Limb (tissue), 2 donors: ENCODE results near the gene SYN1.
A peak's percentile ranks its signal among the peaks of the same experiment; 100 is the strongest.
"Not testable (repeated sequence)": the region's sequence is repeated elsewhere in the genome, so short reads cannot be mapped to it uniquely, and the experiment has no call there.

Experiments used
- DNase-seq, 2 donors: peaks; one replicate each; pipeline ENCODE4 v3.0.0-alpha.2; 2016; ENCODE audit errors: extremely low spot score in 2 of 2

Gene SYN1

DNA sequence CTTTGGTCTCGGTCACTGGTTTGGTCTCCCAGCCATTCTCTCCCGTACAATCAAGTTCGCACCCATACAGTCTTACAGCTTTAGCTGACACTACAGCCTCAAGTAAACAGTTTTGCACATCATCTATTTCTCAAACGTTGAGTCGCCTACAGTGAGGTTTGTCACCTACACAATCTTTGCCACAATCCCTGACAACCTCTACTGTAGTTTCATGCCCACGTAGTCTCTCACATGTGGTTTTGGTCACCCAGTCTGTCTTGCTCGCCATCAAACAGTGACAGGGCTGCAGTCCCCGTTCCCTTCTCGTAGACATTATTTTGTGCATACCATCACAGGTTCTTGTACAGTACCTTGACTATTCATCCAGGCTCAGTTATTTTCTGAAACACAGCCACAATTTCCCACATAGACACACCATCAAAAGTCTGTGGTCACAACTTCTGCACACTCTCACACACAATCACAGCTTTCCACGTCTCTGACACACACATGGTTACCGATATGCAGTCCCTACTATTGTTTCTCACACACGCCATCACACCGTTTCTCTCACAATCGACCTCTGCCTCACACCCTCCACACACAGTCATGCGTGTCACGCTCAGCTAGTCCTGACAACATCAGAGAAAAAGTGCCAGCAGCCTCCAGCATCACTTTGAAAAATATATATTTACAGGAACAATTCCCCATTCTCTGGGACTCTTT, 15.4 kb upstream of the SYN1 start:
- no peak for DNase-seq

DNA sequence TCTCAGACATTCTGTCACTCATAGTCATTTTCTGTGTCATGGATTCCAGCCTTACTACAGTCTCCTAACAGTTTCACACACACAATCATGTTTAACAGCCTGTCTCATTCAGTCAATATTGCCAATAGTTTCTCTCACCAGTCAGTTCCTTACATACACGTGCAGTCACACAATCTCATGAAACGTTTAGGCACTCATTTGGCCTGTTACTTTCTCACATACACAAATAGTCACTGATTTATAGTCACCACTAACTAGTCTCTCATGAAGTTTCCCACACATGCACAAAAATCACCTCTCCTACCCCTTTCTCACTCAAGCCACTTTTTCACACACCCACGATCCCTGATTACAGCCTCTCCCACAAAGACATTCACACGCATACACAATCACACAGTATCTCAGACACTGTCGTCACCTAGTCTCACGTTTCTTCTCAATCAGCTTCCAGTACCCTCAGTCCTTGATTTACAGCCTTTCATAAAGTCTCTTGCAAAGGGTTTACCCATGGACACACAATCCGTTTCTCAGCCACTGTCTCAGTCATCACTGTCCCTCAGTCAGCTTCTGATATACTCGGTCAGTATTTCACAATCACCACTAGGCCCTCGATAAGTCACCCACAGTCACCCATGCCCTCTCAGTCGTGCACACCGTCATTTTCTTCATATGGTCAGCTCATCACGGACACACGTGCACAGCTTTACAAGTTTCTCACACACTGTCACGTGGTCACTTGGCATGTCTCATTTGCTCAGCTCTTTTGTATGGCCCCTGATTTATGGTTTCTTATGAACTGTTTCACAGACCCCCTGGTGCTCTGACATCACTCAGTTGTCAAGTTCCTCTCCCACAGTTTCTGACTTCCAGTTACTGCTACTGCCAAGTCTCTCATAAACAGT, 14.3 kb upstream of the SYN1 start:
- no peak for DNase-seq

GRCh38 chrX:47632666-47633065, 13.0 kb upstream of the SYN1 start:
- DNase-seq = no peak

DNA sequence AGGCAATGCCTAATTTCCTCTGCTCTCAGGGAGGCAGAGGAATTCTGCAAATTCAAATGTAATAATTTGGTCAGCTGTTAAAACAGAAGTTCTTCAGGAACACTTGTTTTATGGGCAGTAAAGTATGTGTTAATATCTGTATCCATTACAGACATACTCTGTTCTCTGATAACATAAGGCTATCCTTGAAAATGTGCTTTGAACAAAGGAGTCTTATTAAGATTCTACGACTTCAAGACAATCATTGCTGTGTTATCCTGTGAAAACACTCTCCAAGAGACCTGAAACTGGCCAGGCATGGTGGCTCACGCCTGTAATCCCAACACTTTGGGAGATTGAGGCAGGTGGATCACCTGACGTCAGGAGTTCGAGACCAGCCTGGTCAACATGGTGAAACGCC, 12.0 kb upstream of the SYN1 start:
- no peak for DNase-seq

GRCh38 chrX:47629419-47630200, 10.0 kb upstream of the SYN1 start, which contains the start of gene CFP:
CFP (minus strand) TSS chrX:47629930; CDS start chrX:47629844, 86 bp downstream.
- DNase-seq = no peak

GRCh38 chrX:47628982-47629381, 9.3 kb upstream of the SYN1 start:
- no peak for DNase-seq

- DNase-seq = no peak
These were observed 5.7 kb upstream of the SYN1 start for GRCh38 chrX:47625365-47625764.

- DNase-seq = peak; percentile 36 to 76
These were observed 3.9 kb upstream of the SYN1 start for GRCh38 chrX:47623540-47624027.

GRCh38 chrX:47621851-47622250, 2.2 kb upstream of the SYN1 start:
- no peak for DNase-seq

DNA sequence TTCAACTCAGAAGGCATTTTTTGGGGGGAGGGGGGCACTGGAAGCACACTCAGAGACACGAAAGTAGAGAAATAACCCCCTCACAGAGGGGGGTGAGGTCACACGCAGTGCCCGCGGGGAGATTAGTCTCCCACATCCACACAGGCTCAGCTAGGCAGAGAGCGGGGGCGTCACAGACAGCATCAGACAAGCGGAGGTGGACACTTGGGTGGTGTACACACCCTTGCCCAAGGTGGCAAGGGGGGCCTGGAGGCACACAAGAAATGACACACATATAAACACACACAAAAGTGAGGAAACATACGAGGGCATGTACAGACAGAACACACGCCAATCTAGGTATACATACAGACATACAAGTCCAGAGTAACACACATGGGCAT, 637 bp upstream of the SYN1 start:
- DNase-seq = no peak

DNA sequence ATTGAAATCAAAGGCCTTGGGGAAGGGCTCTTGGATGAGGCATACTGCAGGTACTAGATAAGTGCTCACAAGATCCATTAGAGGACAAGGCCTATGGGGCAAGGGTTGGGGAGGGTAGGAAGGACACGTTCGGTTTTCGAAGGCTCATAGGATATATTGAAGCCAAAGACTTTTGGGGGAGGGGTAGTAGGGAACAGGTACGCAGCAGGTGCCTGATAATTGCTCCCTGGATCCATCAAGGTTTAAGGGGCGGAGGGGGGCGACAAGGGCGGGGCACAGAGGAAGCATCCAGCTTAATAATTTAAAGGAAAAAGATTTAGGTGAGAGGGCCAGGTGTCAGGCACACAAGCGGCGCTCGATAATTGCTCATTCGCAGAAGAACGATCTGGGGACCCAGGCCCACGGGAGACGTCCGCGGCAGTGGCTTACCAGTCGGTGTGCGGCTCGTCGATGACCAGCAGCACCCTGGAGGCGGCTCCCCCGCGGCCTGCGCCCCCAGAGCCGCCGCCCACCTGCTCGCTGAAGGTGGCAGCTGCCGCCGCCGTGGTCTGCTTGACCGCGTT, 653 bp downstream of the SYN1 start:
- no peak for DNase-seq

- no peak for DNase-seq
These were observed 5.0 kb downstream of the SYN1 start for GRCh38 chrX:47614618-47615017.

GRCh38 chrX:47613082-47613481, 6.6 kb downstream of the SYN1 start:
- DNase-seq = no peak

GRCh38 chrX:47612418-47612817, 7.2 kb downstream of the SYN1 start:
- DNase-seq = no peak

GRCh38 chrX:47611926-47612325, 7.7 kb downstream of the SYN1 start:
- no peak for DNase-seq

DNA sequence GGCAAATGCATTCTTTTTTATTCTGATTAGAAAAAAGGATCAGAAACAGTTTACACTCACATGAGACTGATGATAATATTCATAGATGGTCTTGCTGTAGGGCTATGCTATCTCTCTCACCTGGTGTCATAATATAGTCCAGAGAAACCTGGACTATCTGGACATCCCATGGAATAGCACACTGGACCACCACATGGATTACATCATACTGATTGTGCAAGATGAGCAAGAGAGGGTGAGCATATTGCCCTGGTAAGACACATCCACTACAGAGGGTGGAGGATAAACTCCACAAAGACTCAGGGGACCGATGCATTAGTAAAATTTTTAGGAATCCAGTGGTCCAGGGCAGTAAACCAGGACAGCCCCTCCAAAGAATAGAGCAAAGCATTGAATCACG, 8.2 kb downstream of the SYN1 start:
- DNase-seq = no peak

DNA sequence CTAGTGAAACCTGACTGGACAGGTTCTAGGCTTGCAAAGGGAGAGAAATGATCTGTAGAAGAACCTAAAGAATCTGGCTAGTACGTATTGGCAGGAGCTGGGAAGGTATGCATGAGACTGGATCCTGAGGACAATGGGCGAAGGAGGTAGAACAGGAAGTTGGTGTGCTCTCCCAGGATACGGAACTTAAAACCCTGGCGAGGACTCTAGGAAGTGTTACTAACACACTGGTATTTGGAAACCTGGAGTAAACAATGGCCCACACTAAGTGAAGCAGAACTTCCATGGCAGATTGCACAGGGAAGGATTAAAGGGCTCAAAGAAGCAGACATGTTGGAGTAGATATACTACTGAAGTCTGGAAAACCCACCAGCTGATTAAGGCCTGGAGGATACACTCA, 9.1 kb downstream of the SYN1 start:
- no peak for DNase-seq

DNA sequence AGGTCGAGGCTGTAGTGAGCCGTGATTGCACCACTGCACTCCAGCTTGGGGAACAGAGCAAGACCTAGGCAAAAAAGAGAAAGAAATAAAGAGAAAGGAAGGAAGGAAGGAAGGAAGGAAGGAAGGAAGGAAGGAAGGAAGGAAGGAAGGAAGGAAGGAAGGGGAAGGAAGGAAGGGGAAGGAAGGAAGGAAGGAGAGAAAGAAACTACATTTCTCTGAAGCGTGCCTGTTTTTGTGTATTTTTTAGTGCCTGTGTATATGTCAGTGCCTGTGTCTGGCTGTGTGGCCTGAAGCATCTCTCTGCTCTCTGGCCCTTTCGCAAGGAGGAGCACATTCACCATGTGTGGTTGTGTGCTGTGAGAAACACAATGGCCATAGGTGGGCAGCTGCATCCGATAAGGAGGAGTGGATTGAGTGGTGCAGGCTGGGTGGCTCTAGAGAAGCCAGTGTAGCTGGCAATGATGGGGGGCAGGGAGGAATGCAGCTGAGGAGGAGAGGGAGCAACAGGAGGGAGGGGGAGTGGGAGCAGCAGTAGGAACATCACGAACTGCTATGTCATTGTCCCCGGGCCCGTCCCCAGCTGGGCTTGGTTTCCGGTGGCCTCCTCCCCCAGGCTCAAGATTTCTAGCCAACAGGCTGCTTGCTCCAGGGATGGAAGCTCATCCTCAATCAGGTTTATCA, 11.4 kb downstream of the SYN1 start:
- DNase-seq = no peak

DNA sequence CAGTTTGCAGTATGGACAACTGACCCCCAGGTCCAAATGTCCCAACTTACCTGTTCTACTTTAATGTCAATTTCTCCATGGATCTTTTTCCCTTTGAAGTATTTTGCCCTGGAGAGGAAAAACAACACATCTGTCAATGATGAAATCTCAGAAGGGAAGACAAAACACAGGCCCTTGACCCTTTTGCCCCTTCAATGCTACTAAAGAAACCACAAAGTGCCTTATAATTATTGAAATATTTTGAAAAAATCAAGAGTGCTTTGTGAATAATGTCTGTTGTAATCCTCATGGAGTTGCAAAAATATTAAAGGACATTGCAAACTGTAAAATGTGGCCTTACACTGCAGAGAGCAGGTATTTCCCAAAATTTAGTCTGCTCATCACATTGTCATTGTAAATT, 12.6 kb downstream of the SYN1 start:
- DNase-seq = no peak

DNA sequence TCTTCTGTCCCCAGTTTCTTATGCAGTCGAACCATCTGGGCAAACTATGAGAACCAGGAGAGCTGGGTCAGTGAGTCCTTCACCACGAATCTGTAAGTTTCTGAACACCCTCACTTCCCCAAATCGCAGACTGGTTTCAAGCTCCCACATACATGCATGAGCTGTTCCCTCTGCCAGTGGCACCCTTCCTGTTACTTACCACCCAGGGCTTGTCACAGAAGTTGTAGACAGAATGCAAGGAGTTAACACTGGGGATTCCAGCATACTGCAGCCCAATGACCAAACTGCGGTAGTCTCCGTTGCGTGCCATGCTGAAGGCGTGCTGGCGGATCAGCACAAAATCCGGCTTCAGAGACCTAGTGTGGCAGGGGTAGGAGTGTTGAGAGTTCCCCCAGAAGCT, 14.6 kb downstream of the SYN1 start:
- no peak for DNase-seq

GRCh38 chrX:47603125-47603524, 16.5 kb downstream of the SYN1 start:
- not testable (repeated sequence) for DNase-seq
